NT2/D1 (cell line): ENCODE data around the gene USE1.

Experiments used
- YY1 ChIP-seq: IDR thresholded peaks from 2 replicates; pipeline ENCODE4 v1.6.1; 2011; ENCODE audit not compliant: insufficient read length, insufficient read depth
- ZNF274 ChIP-seq: IDR thresholded peaks from 2 replicates; pipeline ENCODE4 v1.6.1; 2011; ENCODE audit warnings: mild to moderate bottlenecking, low read depth, low read length

DNA sequence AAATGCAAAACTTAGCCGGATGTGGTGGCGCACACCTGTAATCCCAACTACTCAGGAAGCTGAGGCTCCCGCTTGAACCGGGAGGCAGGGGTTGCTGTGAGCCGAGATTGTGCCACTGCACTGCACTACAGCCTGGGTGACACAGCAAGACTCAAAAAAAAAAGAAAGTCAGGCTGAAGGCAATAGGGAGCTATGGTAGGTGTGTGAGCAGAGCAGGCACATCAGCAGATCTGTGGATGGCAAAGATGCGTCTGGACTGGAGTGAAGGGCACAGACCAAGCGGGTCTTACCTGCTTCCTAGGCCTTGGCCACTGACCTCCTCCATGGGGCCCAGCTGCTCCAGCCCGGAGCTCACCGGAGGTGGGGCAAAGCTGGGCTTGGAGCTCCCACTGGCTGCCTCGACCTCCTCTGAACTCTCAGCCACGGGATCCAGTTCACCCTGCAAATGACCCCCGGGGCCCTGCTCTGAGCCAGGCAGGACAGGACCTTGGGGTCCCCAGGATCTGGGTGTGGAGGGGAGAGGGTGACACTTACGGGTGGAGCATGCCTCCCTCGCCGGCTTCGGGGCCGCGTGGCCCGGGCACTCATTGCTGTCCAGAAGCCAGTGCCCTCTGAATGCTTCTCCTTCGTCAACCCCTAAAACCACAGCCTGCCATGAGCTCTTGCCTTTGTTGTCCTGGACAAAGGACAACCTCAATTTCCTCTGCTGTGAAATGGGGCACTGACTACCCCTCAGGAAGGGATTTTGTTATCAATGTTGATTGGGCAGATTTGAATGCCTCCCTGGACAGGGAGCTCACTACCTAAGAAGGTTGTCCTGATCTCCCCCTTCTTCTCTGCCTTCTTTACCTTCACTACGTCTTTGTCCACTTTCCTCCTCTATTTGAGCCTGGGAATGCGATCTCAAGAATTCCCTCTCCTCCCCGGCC lies 48.8 kb downstream of the USE1 start:
- TF ChIP-seq YY1, result no peak
- no peak for TF ChIP-seq ZNF274
